ENCODE measurements around the gene PFN3. TPM values are rescaled to one million over a fixed set of nuclear protein-coding genes. Genes with fewer than 3 reads are reported as not detected.

Gene PFN3
- total RNA-seq, 1 experiment from 2014 or later = not detected

DNA sequence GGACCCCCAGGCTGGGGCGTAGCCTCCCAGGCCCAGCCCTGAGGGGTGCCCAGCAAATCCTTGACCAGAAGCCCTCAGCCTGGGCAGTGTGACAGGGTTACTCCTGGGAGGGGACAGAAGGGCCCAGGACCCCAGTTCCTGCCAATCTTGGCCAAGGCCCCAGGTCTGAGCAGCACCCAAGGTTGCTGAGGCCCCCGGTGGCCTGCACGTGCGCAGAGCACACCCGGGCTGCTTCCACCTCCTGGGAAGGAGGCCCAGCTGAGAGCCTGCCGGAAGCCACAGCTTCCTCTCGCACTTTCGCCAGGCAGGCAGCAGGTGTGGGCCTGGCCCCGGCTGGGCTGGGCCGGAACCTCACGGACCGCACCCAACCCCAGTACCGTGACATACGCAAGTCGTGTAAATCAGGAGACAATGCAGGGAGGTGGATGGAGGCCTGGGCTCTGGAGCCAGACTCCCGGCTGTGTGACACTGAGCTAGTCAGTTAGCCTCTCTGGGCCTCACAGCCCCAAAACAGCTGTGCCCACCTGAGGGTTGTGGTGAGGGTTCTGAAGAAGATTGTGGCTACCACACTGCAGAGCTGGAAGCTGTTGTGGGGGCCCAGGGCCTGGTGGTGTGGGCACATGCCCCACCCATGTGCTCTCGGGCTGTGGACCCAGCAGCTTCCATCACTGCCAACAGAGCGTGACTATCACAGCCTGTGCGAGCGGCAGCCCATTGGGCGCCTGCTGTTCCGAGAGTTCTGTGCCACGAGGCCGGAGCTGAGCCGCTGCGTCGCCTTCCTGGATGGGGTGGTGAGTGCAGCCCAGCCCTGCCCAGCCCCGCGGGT, 31.1 kb upstream of the PFN3 start:
- no peak for DNase-seq
- Mint-ChIP-seq H3K27me3 (ENCODE audit: unreplicated experiment) (peaks cover 3% of the 10 kb centered on the region), H3K9me3 (ENCODE audit: low read depth, unreplicated experiment) (no peaks in the 10 kb centered on the region), H3K4me3 (ENCODE audit: low read depth, unreplicated experiment) (no peak overlapping the region), H3K4me1 (ENCODE audit: low read depth, unreplicated experiment) (peaks cover 16% of the 10 kb centered on the region), H3K36me3 (ENCODE audit: insufficient read depth, unreplicated experiment) (peaks cover 75% of the 10 kb centered on the region), H3K27ac (ENCODE audit: unreplicated experiment) (no peak overlapping the region)
- TF ChIP-seq, protein P1, sequence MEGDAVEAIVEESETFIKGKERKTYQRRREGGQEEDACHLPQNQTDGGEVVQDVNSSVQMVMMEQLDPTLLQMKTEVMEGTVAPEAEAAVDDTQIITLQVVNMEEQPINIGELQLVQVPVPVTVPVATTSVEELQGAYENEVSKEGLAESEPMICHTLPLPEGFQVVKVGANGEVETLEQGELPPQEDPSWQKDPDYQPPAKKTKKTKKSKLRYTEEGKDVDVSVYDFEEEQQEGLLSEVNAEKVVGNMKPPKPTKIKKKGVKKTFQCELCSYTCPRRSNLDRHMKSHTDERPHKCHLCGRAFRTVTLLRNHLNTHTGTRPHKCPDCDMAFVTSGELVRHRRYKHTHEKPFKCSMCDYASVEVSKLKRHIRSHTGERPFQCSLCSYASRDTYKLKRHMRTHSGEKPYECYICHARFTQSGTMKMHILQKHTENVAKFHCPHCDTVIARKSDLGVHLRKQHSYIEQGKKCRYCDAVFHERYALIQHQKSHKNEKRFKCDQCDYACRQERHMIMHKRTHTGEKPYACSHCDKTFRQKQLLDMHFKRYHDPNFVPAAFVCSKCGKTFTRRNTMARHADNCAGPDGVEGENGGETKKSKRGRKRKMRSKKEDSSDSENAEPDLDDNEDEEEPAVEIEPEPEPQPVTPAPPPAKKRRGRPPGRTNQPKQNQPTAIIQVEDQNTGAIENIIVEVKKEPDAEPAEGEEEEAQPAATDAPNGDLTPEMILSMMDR (IDR thresholded peaks at IDR 0.05; ENCODE audit: unreplicated experiment) = no peak
- intact Hi-C loops (cut with micrococcal nuclease; ENCODE audit: unreplicated experiment) = no loop called here
- BruUV-seq (replicated peaks) = no TSS peak
- CTCF ChIA-PET = interaction anchor here (0.6 kb wide), 1 partner anchor 13 kb away, joined by 3 read pairs; no protein-coding TSS in a partner anchor

DNA sequence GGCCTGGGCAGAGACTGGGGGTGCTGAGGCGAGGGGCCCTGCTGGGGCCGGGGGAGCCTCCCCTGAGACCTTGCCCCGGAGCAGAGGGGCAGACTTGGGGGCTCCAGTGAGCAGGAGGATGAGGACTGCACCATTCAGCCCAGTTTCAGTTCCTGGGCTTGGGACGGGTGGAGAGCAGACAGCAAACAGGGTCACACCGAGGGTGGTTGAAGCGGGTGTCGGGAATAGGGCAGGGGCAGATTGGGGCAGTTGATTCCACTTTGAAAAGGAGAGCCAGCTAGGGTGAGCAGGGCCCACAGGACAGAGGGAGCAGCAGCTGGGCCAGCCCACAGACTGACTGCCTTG, 30.5 kb upstream of the PFN3 start:
- intact Hi-C loops (cut with micrococcal nuclease; ENCODE audit: unreplicated experiment) = no loop called here
- CTCF ChIA-PET = no interaction called here
- no peak overlapping the region for H3K27ac Mint-ChIP-seq (ENCODE audit: unreplicated experiment)
- H3K4me1 Mint-ChIP-seq (ENCODE audit: low read depth, unreplicated experiment) = peaks cover 22% of the 10 kb centered on the region
- H3K4me3 Mint-ChIP-seq (ENCODE audit: low read depth, unreplicated experiment) = no peak overlapping the region
- no TSS peak for BruUV-seq (replicated peaks)
- DNase-seq = no peak
- H3K36me3 Mint-ChIP-seq (ENCODE audit: insufficient read depth, unreplicated experiment) = peaks cover 76% of the 10 kb centered on the region
- H3K9me3 Mint-ChIP-seq (ENCODE audit: low read depth, unreplicated experiment) = no peaks in the 10 kb centered on the region
- H3K27me3 Mint-ChIP-seq (ENCODE audit: unreplicated experiment) = peaks cover 9% of the 10 kb centered on the region
- TF ChIP-seq, protein P1 (IDR thresholded peaks at IDR 0.05; ENCODE audit: unreplicated experiment) = no peak

DNA sequence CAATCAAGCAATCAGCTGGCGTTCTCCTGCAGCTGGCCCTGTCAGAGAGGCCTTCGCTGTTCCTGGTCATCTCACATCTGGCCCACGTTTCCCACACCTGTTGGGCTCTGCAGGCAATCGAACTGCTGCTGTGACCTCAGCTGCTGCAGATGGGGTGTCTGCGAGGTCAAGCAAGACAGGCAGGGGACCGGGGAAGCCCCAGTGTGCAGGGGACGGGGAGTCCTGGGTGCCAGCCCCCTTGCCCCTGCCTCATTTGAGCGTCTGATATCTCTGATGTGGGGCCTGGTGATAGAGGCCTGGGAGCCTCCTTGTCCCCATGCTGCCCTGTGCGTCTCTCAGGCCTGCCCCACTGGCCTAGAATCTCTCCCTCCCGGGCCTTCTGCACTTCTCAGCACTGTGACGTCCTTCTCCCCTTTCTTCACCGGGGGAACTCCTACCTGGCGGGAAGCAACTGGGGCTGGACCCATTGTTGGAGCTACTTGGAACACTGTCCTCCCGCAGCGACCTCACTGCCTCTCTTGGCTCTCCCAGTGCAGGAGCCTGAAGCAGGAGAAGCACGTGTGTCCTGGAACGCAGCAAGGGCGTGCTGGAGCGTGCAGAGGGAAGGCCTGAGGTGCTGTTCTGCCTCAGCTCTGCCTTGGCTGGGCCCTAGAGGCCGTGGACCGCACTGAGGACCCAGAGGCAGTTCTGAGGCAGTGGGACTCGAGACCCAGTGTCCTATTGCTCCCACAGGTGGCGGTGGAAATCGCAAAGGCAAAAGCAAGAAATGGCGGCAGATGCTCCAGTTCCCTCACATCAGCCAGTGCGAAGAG, 29.9 kb upstream of the PFN3 start:
- BruUV-seq (replicated peaks) = no TSS peak
- DNase-seq = no peak
- Mint-ChIP-seq H3K9me3 (ENCODE audit: low read depth, unreplicated experiment) (no peaks in the 10 kb centered on the region), H3K36me3 (ENCODE audit: insufficient read depth, unreplicated experiment) (peaks cover 76% of the 10 kb centered on the region), H3K27me3 (ENCODE audit: unreplicated experiment) (peaks cover 12% of the 10 kb centered on the region), H3K4me3 (ENCODE audit: low read depth, unreplicated experiment) (peak overlapping the region; percentile 12), H3K4me1 (ENCODE audit: low read depth, unreplicated experiment) (peaks cover 28% of the 10 kb centered on the region), H3K27ac (ENCODE audit: unreplicated experiment) (no peak overlapping the region)
- intact Hi-C loops (cut with micrococcal nuclease; ENCODE audit: unreplicated experiment) = no loop called here
- CTCF ChIA-PET = interaction anchor here (0.7 kb wide), 2 partner anchors 11 to 104 kb away, joined by 3 read pairs; no protein-coding TSS in a partner anchor
- TF ChIP-seq, protein P1 (IDR thresholded peaks at IDR 0.05; ENCODE audit: unreplicated experiment) = no peak

DNA sequence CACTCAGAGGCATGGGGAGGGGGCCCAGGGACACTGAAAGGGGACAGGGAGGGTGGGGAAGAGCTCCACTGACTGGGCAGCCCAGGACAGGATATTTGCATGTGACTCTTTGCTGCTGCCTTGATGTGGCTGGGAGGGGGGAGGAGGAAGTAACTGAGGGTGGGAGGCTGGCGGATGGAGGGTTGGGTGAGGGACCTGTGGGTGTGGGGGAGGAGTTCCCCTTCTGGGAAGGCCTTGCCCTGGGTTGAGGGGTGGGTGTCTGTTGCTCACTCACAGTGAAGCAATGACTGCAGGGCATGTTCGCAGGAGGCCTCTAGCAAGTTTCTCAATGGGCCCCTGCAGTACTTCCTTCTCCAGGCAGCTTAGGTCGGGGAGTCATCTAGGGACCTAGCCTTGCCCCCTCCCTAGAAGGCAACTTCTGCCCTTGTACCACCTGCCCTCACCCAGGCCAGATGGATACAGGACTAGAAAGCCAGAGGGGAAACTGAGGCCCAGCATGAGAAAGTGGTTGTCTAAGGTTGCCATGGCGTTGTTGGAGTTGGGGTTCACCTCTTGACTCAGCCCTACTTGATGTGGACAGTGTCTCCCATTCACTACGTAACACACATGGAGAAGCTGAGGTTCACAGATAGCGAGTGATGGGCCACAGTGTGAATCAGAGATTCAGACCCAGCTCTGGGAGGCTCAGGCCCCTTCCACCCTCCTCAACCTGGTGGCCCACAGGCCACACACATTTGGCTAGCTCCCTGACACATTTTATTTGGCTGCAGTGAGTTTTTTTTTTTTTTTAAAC, 29.0 kb upstream of the PFN3 start:
- CTCF ChIA-PET = interaction anchor here (0.7 to 0.8 kb wide), 3 partner anchors 12 to 105 kb away, joined by 3 read pairs; partner anchors contain the start of gene PRR7
- BruUV-seq (replicated peaks) = no TSS peak
- TF ChIP-seq, protein P1 (IDR thresholded peaks at IDR 0.05; ENCODE audit: unreplicated experiment) = no peak
- H3K4me3 Mint-ChIP-seq (ENCODE audit: low read depth, unreplicated experiment) = no peak overlapping the region
- H3K4me1 Mint-ChIP-seq (ENCODE audit: low read depth, unreplicated experiment) = peaks cover 34% of the 10 kb centered on the region
- H3K27ac Mint-ChIP-seq (ENCODE audit: unreplicated experiment) = peak overlapping the region; percentile 30
- intact Hi-C loops (cut with micrococcal nuclease; ENCODE audit: unreplicated experiment) = no loop called here
- peaks cover 12% of the 10 kb centered on the region for H3K27me3 Mint-ChIP-seq (ENCODE audit: unreplicated experiment)
- H3K36me3 Mint-ChIP-seq (ENCODE audit: insufficient read depth, unreplicated experiment) = peaks cover 73% of the 10 kb centered on the region
- no peaks in the 10 kb centered on the region for H3K9me3 Mint-ChIP-seq (ENCODE audit: low read depth, unreplicated experiment)
- no peak for DNase-seq
